BJ (cell line): Measurements from ENCODE around the gene KLF11. TPM values are rescaled to one million over a fixed set of nuclear protein-coding genes. Genes with fewer than 3 reads are reported as not detected.
"Not testable (repeated sequence)": the region's sequence is repeated elsewhere in the genome, so short reads cannot be mapped to it uniquely, and the experiment has no call there.

ENCODE experiments used
- CTCF ChIA-PET: fragments of 350-600 bp; formaldehyde crosslinking; extraction: SDS; loops from one replicate; lab custom pipeline; 2021; ENCODE audit warnings: antibody characterized with exemption, inconsistent platforms; lab: Yijun Ruan, JAX
- POLR2A ChIA-PET: fragments of 300-600 bp; sonication (Branson Sonifier 250); formaldehyde crosslinking; extraction: SDS; loops from one replicate; lab custom pipeline; 2021; ENCODE audit warnings: antibody characterized with exemption; lab: Charles Lee
- DNase-seq: peaks from one replicate; pipeline ENCODE4 v3.0.0-alpha.2; 2011; ENCODE audit warnings: low read depth
- H3K27me3 ChIP-seq: 2 replicates; pipeline ENCODE4 v1.6.0; 2011; ENCODE audit warnings: low read length; ENCODE audit not compliant: control insufficient read depth, insufficient read depth
- H3K36me3 ChIP-seq: 2 replicates; pipeline ENCODE4 v1.5.1; 2011; ENCODE audit warnings: low read length; ENCODE audit not compliant: control insufficient read depth, insufficient read depth
- H3K4me3 ChIP-seq: 2 replicates; pipeline ENCODE4 v1.5.1; 2011; ENCODE audit warnings: low read depth, mild to moderate bottlenecking, control low read depth, low read length
- CTCF ChIP-seq: IDR thresholded peaks from 2 replicates; pipeline ENCODE4 v1.5.1; 2011; ENCODE audit warnings: low read depth, mild to moderate bottlenecking, control low read depth, inconsistent platforms, low read length, moderate library complexity; ENCODE audit not compliant: insufficient read depth
- polyA plus RNA-seq: library from polyadenylated mRNA; depleted of rRNA; stranded (reverse); fragments of >200 nt; gene quantifications from 2 replicates; pipeline ENCODE4 v1.2.3, GENCODE V29; 2011

Gene KLF11
- polyA plus RNA-seq, 1 experiment: 21.7 TPM

GRCh38 chr2:10028988-10029874 lies 14.1 kb upstream of the KLF11 start:
- Histone ChIP-seq H3K27me3 (no peaks in the 10 kb centered on the region), H3K4me3 (no peak overlapping the region), H3K36me3 (no peaks in the 10 kb centered on the region)
- DNase-seq: no peak
- TF ChIP-seq CTCF: no peak
- CTCF ChIA-PET: interaction anchor here (0.6 to 1.5 kb wide), 3 partner anchors 10 to 215 kb away, joined by 3 to 4 read pairs (median 3); no protein-coding TSS in a partner anchor
- POLR2A ChIA-PET: no interaction called here

GRCh38 chr2:10029875-10030223 lies 13.5 kb upstream of the KLF11 start:
- DNase-seq: no peak
- no peak overlapping the region for H3K4me3 ChIP-seq
- POLR2A ChIA-PET: no interaction called here
- no peaks in the 10 kb centered on the region for H3K36me3 ChIP-seq
- H3K27me3 ChIP-seq: no peaks in the 10 kb centered on the region
- no peak for TF ChIP-seq CTCF
- CTCF ChIA-PET: interaction anchor here (0.6 to 0.9 kb wide), 2 partner anchors 11 to 216 kb away, joined by 3 read pairs; no protein-coding TSS in a partner anchor

- no peak for TF ChIP-seq CTCF
- Histone ChIP-seq H3K4me3 (no peak overlapping the region), H3K27me3 (no peaks in the 10 kb centered on the region), H3K36me3 (no peaks in the 10 kb centered on the region)
- no peak for DNase-seq
- ChIA-PET POLR2A (no interaction called here), CTCF (no interaction called here)
Measured at GRCh38 chr2:10030311-10030736, 13.0 kb upstream of the KLF11 start.

- POLR2A ChIA-PET, H3K27me3 ChIP-seq, H3K36me3 ChIP-seq, DNase-seq, H3K4me3 ChIP-seq, CTCF ChIA-PET: not testable (repeated sequence)
Measured at GRCh38 chr2:10030798-10031197, 12.6 kb upstream of the KLF11 start.

- CTCF ChIA-PET: no interaction called here
- H3K4me3 ChIP-seq: no peak overlapping the region
- no peaks in the 10 kb centered on the region for H3K36me3 ChIP-seq
- no peak for DNase-seq
- no peak for TF ChIP-seq CTCF
- POLR2A ChIA-PET: no interaction called here
- H3K27me3 ChIP-seq: no peaks in the 10 kb centered on the region
Measured at GRCh38 chr2:10031886-10032745, 11.2 kb upstream of the KLF11 start.
